ENCODE results near the gene CD300H.
"Not testable (repeated sequence)": the region's sequence is repeated elsewhere in the genome, so short reads cannot be mapped to it uniquely, and the experiment has no call there.

Gene CD300H

DNA sequence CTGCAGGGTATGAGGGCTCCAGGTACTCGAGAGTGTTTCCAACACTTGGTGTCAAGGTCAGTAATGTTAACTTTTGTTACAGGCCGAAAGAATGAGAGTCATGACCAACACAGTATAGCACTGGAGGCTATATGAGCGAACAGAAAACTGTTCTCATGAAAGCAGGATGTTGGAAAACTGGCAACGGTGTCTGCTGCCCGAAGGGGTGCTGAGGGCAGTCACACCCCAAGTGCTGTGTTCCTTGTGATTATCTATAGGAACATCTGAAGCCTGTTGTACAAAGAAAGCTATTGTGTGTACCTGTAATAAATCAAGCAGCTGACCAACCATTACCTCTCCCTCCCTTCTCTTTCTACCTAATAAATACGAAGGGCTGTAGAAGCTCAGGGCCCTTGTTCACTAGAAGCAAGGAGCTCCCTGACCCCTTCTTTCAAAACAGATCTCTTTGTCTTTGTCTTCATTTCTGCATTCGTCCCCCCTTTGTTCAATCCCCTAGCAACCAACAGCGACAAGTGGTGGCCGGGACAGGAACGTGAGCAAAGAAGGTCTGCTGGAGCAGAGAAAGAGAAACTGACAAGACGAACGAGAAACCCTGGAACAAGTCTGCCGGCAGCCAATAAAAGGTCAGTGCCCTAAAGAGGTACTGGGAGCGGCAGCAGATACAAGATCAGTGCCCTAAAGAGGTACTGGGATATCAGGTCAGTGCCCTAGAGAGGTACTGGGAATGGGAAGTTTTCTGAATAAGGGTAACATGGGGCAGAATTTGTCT is 17.2 kb upstream of the CD300H start:
- DNase-seq: no peak

DNA sequence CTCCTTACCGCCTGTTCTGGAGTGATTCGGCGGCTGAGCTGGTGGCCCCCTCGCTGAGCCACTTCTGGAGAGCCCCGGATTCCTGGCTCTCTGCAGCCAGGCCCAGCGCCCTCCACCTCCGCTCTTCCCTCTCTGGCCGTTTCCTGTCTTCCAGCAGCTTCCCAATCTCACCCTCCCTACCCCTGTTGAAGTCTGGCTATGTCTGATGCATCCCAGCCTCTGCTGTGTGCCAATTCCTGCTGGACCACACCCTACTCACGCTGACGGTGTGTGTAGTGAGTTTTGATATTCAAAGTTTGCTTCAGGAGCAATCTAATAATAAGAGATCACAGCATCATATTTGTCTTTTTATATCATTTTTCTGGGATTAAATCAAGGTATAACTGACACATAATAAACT is 15.3 kb upstream of the CD300H start:
- no peak for DNase-seq

DNA sequence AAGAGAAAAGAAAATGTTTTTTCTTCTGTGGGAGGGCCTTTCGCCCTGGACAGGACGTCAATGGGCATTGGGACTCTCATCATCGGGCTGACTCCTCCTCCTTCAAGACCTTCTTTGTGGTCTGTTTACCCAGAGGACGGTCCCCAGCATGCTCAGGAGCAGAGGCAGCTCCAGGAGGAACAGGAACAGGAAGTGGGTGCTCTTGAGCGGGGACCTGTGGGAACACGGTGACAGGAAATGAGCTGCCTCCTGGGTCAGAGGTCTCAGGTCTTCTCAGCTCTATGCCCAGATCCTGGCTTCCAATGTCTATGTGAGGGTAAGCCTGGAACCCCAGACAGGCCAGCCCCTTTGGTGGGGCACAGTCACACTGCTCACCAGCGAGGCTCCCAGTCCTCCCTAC is 12.6 kb upstream of the CD300H start:
- no peak for DNase-seq

DNA sequence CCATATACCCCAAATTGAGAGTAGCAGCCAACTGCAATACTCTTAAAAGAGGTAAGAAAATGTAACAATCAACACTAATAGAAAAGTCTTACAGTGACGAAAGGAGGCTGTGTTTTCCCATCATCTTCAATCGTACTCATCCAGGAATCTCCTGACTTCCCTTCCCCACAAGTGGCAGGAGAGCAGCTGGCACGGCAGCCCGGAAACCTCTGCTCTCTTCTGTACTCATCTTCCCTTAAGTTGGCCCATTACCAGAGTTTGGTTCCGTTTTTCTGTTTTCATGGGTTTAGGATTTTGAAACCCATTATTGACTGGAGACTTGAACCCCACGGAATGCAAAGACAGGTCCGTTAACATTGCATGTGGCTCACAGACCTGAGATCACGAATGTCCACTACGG is 11.7 kb upstream of the CD300H start:
- no peak for DNase-seq

DNA sequence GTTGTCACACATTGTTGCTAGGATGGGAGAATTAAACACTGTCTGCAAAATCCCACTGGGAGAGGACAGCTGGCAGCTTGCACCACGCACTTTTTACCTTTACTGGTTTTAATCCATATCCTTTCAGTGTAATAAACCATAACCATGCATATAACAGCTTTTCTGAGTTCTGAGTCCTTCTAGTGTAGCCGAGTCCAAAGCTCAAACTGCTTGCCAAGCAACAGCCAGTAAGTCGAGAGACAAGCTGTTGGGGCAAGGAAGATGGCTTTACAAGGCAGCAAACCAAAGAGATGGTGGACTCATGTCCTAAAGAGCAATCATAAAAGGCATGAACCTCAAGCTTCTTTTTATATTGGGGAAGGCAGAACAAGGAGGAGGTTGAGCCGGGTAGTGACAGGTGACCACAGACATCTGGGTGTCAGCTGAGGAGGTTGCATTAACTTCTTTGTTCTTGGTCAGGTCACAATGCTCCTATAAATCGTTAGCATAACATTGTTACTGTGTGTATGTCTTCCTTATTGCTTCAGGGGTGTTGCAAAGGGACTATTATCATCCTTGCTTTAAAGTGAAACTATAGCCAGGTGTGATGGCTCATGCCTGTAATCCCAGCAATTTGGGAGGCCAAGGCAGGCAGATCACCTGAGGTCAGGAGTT is 7.3 kb upstream of the CD300H start:
- no peak for DNase-seq

DNA sequence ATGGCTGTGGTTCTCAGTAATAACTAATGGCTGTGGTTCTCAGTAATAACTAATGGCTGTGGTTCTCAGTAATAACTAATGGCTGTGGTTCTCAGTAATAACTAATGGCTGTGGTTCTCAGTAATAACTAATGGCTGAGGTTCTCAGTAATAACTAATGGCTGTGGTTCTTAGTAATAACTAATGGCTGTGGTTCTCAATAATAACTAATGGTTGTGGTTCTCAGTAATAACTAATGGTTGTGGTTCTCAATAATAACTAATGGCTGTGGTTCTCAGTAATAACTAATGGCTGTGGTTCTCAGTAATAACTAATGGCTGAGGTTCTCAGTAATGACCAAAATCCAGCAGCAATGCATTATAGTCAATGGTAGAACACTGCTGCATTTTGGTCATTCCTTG is 6.3 kb upstream of the CD300H start:
- DNase-seq: not testable (repeated sequence)

DNA sequence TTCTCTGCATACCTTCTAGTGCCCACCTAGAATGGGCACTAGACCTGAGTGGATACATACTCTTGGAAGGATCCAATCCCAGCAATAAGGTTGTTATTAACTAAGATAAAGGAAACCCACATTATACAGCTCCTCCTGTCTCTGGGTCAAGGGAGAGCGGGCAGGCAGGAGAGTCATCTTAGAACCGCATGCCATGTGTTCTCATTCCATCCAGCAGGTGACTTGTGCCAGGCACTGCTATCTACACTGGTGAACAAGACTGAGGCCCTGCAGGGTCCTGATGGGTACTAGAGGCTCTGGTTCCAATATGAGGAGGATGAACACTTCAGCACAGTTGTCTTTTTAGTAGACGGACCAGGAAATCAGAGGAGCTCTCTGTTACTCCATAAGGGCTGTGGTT is 5.9 kb upstream of the CD300H start:
- no peak for DNase-seq

DNA sequence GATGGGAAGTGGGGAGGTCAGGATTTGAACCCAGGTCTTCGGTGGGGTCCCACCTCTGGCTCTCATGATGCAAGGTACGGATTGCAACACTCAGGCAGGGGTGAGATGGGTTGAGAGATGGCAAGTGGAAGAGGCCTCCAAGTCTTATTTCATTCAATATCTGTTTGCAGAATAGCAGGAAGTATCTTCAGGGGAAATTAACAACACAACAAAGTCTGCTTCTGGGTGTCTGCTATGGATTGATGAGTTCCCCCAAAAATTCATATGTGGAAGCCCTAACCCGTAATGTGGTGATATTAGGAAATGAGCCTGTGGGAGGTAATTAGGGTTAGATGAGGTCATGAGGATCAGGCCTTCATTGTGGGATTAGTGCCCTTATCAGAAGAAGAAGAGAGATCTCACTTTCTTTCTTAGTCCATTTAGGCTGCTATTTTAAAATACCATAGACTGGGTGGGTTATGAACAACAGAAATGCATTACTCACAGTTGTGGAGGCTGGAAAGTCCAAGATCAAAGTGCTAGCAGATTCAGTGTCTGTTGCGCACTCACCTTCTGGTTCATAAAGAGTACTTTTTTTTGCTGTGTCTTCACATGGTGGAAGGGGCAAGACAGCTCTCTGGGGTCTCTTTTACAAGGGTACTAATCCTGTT is 4.4 kb upstream of the CD300H start:
- no peak for DNase-seq

DNA sequence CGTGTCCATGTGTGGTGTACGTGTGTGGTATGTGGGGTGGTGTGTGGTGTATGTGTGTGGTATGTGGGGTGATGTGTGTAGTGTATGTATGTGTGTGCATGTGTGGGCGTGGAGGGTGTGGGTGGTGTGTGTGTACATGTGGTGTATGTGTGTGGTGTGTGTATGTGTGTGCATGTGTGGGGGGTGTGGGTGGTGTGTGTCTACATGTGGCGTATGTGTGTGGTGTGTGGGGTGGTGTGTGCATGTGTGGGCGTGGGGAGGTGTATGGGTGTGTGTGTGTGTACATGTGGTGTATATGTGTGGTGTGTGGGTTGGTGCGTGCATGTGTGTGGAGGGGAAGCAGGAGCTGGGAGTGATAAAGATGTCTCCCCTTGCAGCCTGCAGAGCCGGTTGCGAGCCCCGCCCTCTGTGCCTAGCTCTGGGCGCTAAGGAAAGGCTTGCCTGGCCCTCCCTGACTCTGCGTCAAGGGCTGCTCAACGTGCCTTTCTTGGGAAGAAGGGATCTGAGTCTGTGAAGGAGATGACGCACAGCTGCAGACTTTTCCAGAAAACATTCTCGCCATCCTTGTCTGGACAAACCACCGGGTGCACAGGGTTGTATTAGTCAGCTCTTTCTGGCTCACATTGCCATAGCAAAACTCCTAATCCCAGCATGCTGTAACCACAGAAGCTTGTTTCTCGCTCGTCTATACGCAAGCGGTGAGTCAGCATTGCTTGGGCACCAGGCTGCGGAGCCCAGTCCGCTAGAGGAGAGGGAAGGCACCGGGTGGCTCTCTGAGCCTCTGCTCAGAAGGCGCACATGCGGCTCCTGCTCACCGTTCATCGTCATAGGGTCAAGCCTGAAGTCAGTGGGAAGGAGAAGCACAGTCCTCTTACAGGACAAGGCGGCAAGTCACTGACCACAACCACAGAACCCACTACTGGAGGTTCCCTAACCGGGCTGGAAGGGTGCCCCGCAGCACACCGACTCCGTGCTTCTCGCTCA is 2.0 kb upstream of the CD300H start:
- no peak for DNase-seq

DNA sequence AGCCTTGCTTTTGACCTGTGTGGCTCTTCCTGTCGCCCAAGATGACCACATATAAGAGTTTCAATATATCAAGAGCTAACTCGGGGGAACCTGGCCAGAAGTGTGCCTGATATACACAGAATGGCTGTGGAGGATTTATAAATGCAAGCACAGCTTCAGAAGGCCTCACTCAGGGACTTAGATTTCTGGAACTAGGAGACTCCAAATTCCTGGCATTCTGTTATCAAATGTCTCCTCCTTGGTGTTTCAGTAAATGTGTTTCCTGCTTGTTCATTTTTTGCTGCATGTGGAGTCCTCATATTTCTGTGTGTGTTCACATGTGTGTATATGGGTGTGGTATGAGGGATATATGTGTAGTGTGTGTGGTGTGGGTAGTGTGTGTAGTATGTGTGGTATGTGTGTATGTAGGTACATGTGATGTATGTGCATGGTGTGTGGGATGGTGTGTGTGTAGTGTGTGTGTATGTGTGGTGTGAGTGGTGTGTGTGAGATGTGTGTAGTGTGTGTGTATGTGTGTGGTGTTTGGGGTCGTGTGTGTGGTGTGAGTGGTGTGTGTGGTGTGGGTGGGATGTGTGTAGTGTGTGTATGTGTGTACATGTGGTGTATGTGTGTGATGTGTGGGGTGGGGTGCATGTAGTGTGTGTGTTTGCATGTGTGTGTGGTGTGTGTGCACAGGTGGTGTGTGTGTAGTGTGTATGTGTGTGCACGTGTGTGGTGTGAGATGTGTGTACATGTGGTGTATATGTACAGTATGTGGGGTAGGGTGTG is 981 bp upstream of the CD300H start:
- DNase-seq: no peak

DNA sequence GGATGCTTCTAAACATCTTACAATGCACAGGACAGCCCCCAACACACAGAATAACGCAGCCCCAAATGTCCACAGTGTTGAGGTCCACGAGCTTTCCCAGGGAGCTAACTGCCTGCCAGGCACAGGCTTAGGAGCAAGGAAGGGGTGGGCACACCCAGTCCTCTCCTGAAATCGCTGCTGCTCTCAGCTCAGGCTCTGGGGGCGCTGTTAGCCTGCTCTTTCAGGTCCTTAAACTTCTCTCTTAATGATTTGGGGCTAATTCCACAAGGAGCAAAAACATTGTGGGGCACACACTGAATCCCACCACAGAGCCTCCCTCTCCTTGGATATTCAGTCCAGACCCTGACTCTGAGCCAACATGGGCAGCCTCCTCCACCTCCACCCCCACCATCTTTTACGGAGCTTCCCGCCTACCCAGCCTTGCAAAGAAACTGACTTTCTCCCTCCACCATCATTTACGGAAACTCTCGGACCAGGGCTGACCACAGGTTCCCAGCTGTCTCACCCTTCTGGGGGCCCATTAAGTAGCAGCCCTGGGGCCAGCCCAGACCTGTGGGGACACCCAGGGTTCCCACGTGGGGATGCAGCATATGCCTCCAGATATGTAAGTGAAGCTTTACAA is 1.1 kb downstream of the CD300H start:
- DNase-seq: no peak

DNA sequence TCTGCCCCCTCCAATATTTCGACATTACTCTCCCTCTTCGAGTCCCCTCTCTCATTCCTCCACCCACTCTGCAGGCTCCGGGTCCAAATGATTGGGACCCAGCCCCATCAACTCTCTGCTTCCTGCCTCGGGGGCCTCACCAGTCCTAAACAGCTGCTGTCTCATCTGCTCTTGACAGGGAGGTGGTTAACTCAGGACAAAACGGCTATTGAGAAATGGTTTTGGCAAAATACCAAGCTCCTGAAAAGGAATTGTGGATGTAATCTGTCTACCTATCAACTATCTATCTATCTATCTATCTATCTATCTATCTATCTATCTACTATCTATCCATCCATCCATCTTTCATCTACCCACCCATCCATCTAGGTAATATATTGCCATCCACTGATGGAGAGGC is 2.2 kb downstream of the CD300H start:
- DNase-seq: no peak

DNA sequence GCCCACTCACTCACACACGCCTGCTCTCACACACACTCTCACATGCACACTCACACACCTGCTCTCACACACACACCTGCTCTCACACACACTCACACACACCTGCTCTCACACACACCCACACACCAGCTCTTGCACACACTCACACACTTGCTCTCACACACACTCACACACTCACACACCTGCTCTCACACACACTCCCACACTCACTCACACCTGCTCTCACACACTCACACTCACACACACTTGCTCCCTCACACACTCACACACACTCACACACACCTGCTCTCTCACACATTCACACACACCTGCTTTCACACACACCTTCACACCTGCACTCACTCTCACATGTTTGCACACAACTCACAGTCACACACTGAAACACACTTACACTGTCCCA is 4.0 kb downstream of the CD300H start:
- DNase-seq: no peak

DNA sequence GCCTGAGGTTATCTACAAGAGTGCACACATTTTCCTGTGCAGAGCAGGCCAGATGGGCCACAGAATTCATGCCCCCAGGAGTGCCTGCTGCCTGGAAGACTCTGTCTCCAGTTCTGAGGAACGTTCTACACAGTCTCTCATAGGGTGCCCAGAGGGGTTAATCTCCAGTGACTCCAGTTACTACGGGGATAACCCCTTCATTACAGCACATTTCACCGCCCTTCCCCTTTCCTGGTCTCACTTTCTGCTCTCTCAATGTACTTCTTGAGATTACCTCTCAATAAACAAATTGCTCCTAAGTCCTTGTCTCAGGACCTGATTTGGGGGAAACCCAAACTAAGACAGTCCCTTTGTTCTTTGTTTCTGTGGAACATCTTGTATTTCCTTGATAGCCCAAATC is 5.7 kb downstream of the CD300H start:
- DNase-seq: no peak

DNA sequence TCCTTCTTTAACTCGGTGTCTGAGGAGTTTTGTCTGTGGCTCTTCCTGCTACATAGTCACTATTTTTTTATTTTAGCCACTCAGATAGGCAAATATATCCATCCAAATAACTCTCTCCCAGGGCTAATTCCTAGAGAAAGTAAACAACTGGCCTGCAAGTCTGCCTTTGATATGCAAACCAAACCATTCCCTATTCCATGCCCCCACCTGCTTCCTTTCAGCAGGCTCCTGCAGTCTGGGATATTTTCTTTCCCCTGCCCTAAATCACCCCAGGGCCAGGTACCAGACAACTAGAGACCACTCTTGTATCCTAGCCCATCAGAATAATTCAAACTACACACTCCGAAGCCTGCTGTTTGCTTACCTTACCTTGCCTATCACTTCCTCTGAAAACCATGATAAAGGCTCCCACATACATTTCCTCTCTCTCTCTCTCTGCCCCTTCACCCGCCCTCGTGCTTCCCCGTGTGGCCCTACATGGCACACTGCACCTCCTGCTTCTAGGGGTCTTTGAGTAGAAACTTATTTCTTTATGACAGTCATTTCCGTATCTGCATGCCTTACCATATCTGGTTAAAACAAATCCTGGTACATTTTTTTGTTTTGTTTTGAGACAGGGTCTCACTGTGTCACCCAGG is 8.3 kb downstream of the CD300H start:
- DNase-seq: no peak

DNA sequence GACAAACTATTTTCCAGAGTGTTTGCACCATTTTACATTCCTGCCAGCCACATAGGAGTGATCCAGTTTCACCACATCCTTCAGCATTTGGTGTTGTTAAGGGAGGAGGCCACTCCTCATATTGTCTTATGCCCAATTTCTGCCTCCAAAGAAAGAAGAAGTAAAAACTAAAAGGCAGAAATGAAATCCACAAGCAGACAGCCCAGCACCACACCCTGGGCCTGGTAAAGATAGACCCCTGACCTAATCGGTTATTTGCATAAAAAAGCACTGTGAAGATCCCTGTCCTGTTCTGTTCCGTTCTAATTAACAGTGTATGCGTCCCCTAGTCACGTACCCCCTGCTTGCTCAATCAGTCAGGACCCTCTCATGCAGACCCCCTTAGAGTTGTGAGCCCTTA is 8.9 kb downstream of the CD300H start:
- not testable (repeated sequence) for DNase-seq

DNA sequence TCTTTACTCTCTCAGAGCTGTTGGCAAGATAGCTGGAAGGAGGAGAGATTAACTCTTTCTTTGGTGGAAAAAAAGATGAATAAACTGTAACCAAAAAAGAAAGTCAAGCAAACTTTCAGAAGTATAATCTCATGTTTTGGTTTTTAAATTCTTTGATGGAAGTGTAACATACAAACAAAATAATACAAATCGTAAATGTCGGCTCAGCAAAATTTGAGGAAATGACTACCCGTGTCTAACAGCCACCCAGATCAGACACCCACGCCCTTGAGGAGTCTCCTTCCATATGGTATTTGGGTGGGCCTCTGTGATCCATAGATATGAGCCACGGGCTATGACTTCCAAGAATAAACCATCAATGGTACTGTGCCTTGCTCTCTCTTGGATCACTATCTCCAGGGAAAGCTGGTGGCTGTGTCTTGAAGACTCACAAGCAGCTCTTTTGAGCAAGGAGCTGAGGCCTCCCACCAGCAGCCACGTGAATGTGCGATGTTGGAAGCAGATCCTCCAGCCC is 11.8 kb downstream of the CD300H start:
- no peak for DNase-seq

DNA sequence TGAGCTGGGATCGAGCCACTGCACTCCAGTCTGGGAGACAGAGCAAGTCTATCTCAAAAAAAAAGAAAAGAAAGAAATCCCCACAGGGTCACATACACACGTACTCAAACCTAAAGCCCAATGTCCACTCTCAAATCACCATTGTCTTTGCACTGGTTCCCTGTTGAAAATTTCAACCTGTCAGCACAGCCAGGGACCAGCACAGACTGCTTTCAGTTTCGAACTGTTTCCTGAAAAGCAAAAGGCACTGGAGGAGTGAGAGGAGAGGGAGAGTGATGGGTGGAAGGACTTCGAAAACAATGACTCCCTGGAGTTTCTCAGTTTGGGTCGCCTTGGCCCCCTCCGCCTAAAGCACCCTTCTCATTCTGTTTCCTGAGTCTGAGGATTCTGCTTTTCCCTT is 12.4 kb downstream of the CD300H start:
- no peak for DNase-seq

DNA sequence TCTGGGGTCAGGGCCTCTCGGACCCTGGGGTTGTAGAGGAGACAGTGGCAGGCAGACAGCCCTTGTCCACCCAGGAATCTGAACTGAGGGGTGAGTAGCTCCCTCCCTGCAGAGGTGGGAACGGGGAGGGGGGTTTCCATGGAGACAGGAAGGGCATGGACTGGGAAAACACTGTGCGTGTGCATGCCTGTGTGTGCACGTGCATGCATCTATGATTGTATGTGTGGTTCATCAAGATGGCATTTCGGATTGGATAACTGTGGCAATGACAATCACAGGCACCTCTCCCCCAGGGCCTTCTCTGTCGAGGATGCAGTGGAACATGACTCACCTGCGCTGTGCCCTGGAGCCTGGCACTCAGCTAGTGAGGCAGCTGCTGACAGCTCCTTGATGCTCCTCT is 15.3 kb downstream of the CD300H start:
- no peak for DNase-seq

DNA sequence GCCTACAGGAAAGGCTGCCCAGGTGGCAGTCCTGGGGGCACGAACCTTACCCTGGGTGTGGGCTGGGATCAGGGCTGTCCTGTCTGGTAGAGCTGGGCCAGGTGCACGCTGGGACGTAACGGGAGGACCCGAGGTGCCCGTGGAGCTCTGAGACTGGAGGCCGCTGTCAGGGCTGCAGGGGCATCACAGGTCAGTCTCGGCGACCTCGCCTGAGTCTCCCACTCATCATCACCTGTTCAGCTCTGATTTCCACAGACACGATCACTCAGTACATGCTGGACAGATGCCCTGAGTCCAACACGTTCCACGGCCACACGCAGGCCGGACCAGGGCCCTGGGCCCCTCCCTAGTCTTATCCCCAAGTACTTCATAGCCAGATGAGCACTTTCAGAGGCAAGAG is 16.7 kb downstream of the CD300H start:
- DNase-seq: no peak

DNA sequence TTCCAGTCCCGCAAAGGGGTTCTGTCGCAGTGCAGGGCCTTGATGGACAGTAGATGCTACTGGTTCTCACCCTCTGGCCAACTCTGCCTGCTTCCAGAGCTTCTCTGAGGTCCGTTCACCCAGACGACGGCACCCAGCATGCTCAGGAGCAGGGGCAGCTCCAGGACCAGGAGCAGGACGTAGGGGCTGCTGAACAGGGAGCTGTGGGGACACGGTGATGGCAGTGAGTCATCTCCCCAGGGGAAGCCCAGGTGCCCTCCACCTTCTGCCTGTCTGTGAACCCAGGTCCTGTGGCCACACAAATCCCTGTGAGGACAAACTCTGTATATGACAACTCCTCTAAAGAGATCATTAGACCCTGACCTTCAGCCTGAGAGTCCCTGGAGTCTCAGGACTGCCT is 18.0 kb downstream of the CD300H start:
- DNase-seq: no peak

Data from amniotic stem cell (primary cell).